Measurements from ENCODE around the gene NDUFV1. TPM values are rescaled to one million over a fixed set of nuclear protein-coding genes. Genes with fewer than 3 reads are reported as not detected.
A peak's percentile ranks its signal among the peaks of the same experiment; 100 is the strongest.
"Not testable (repeated sequence)": the region's sequence is repeated elsewhere in the genome, so short reads cannot be mapped to it uniquely, and the experiment has no call there.

NDUFV1 gene
- polyA plus RNA-seq, 3 donors = 71.6 to 174 (median 72.1) TPM

DNA sequence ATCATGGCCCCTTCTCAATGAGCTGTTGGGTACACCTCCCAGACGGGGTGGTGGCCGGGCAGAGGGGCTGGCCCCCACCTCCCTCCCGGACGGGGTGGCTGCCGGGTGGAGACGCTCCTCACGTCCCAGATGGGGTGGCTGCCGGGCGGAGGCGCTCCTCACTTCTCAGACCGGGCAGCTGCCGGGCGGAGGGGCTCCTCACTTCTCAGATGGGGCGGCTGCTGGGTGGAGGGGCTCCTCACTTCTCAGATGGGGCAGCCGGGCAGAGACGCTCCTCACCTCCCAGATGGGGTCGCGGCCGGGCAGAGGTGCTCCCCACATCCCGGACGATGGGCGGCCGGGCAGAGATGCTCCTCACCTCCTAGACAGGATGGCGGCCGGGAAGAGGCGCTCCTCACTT lies 8.8 kb upstream of the NDUFV1 start:
- Mint-ChIP-seq H3K9me3 (peaks cover 2 to 11% (median 5%) of the 10 kb centered on the region in 7 donors), H3K4me1 (peaks cover 18% of the 10 kb centered on the region), H3K27me3 (ENCODE audit: low read depth in 3 of 3) (peaks cover 8 to 29% (median 11%) of the 10 kb centered on the region in 3 donors)
- H3K9me3 ChIP-seq (replicated peaks in 1 of 2; ENCODE audit: control insufficient read depth in 1 of 2, insufficient read depth in 1 of 2, low read length in 2 of 2); H2AFZ ChIP-seq (ENCODE audit: insufficient read depth, low read depth, low read length, poor library complexity, severe bottlenecking); DNase-seq; H3K4me3 Mint-ChIP-seq; intact Hi-C loops (cut with micrococcal nuclease); H3K27ac Mint-ChIP-seq; H3K27ac ChIP-seq (ENCODE audit: low read depth in 1 of 2, low read length in 2 of 2); H3K36me3 Mint-ChIP-seq; H3K4me3 ChIP-seq (replicated peaks in 1 of 3; ENCODE audit: low read depth in 2 of 3, low read length in 3 of 3); H4K20me1 ChIP-seq (ENCODE audit: insufficient read depth, low read length); H3K27me3 ChIP-seq (ENCODE audit: control insufficient read depth in 2 of 2, insufficient read depth in 2 of 2, low read length in 2 of 2); H3K79me2 ChIP-seq (ENCODE audit: insufficient read depth, low read length); H3K4me1 ChIP-seq (ENCODE audit: control insufficient read depth in 1 of 2, insufficient read depth in 2 of 2, low read length in 2 of 2); H3K4me2 ChIP-seq (replicated peaks; ENCODE audit: extremely low read depth, low read length, poor library complexity, severe bottlenecking); H3K36me3 ChIP-seq (replicated peaks in 1 of 2; ENCODE audit: control insufficient read depth in 1 of 2, insufficient read depth in 2 of 2, low read length in 2 of 2); H3K9ac ChIP-seq (ENCODE audit: insufficient read depth, low read length, poor library complexity, severe bottlenecking): not testable (repeated sequence)
- 89% methylated on average over 6 of the region's 26 CpGs for WGBS (ENCODE audit: insufficient coverage)

DNA sequence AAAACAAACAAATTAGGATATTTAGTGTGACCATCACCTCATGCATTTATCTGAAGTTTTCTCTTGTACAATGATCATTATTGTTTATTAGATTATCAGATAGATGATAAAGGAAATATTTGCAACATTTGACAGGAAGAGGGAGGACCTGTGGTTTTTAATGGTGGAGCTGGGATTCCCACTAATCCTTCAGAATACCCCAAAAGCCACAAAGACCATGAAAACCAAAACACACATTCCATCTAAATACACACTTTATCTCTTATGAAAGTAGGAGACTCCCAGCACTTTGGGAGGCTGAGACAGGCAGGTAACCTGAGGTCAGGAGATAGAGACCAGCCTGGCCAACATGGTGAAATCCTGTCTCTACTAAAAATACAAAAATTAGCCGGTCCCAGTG lies 7.6 kb upstream of the NDUFV1 start:
- H3K9ac ChIP-seq (ENCODE audit: insufficient read depth, low read length, poor library complexity, severe bottlenecking) = no peak overlapping the region
- no peaks in the 10 kb centered on the region for H3K9me3 ChIP-seq (replicated peaks in 1 of 2; ENCODE audit: control insufficient read depth in 1 of 2, insufficient read depth in 1 of 2, low read length in 2 of 2)
- Mint-ChIP-seq H3K27ac (no peak overlapping the region), H3K36me3 (no peaks in the 10 kb centered on the region), H3K9me3 (peaks cover 2 to 12% (median 5%) of the 10 kb centered on the region in 7 donors), H3K4me3 (peak overlapping the region in 1 of 2 donors; percentile 21), H3K4me1 (peaks cover 18% of the 10 kb centered on the region), H3K27me3 (ENCODE audit: low read depth in 3 of 3) (peaks cover 8 to 31% (median 14%) of the 10 kb centered on the region in 3 donors)
- DNase-seq = no peak
- no peak overlapping the region for H3K27ac ChIP-seq (ENCODE audit: low read depth in 1 of 2, low read length in 2 of 2)
- no peak overlapping the region for H3K4me2 ChIP-seq (replicated peaks; ENCODE audit: extremely low read depth, low read length, poor library complexity, severe bottlenecking)
- H2AFZ ChIP-seq (ENCODE audit: insufficient read depth, low read depth, low read length, poor library complexity, severe bottlenecking) = no peak overlapping the region
- no peaks in the 10 kb centered on the region for H3K79me2 ChIP-seq (ENCODE audit: insufficient read depth, low read length)
- peaks cover 0 to 7% of the 10 kb centered on the region in 2 donors for H3K27me3 ChIP-seq (ENCODE audit: control insufficient read depth in 2 of 2, insufficient read depth in 2 of 2, low read length in 2 of 2)
- H3K4me3 ChIP-seq (replicated peaks in 1 of 3; ENCODE audit: low read depth in 2 of 3, low read length in 3 of 3) = no peak overlapping the region
- WGBS (ENCODE audit: insufficient coverage) = 83% methylated on average over 1 of the region's 1 CpG
- H3K4me1 ChIP-seq (ENCODE audit: control insufficient read depth in 1 of 2, insufficient read depth in 2 of 2, low read length in 2 of 2) = peaks cover 7 to 10% of the 10 kb centered on the region in 2 donors
- H4K20me1 ChIP-seq (ENCODE audit: insufficient read depth, low read length) = no peaks in the 10 kb centered on the region
- H3K36me3 ChIP-seq (replicated peaks in 1 of 2; ENCODE audit: control insufficient read depth in 1 of 2, insufficient read depth in 2 of 2, low read length in 2 of 2) = no peaks in the 10 kb centered on the region
- TF ChIP-seq, protein P1, sequence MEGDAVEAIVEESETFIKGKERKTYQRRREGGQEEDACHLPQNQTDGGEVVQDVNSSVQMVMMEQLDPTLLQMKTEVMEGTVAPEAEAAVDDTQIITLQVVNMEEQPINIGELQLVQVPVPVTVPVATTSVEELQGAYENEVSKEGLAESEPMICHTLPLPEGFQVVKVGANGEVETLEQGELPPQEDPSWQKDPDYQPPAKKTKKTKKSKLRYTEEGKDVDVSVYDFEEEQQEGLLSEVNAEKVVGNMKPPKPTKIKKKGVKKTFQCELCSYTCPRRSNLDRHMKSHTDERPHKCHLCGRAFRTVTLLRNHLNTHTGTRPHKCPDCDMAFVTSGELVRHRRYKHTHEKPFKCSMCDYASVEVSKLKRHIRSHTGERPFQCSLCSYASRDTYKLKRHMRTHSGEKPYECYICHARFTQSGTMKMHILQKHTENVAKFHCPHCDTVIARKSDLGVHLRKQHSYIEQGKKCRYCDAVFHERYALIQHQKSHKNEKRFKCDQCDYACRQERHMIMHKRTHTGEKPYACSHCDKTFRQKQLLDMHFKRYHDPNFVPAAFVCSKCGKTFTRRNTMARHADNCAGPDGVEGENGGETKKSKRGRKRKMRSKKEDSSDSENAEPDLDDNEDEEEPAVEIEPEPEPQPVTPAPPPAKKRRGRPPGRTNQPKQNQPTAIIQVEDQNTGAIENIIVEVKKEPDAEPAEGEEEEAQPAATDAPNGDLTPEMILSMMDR (IDR thresholded peaks at IDR 0.05) = no peak
- intact Hi-C loops (cut with micrococcal nuclease) = no loop called here
